Spinal cord (tissue), 10 donors: ENCODE results near the gene STARD7. TPM values are rescaled to one million over a fixed set of nuclear protein-coding genes. Genes with fewer than 3 reads are reported as not detected.
A peak's percentile ranks its signal among the peaks of the same experiment; 100 is the strongest.

ENCODE experiments used
- DNase-seq, 6 donors: peaks; one replicate each; pipeline versions ENCODE4 v3.0.0 to v3.0.0-alpha.2; 2013 to 2015; ENCODE audit warnings: low spot score in 6 of 6, low read depth in 4 of 6
- H3K27ac ChIP-seq: one replicate; pipeline ENCODE4 v1.5.1; 2013; ENCODE audit warnings: low read depth, low read length, control low read depth
- H3K27me3 ChIP-seq: one replicate; pipeline ENCODE4 v1.6.1; 2013; ENCODE audit warnings: low read length; ENCODE audit not compliant: control insufficient read depth, insufficient read depth
- H3K36me3 ChIP-seq: one replicate; pipeline ENCODE4 v1.6.1; 2013; ENCODE audit warnings: low read length; ENCODE audit not compliant: control insufficient read depth, insufficient read depth
- H3K4me1 ChIP-seq: one replicate; pipeline ENCODE4 v1.6.1; 2013; ENCODE audit warnings: low read length; ENCODE audit not compliant: control insufficient read depth, insufficient read depth
- H3K4me3 ChIP-seq: one replicate; pipeline ENCODE4 v1.5.1; 2013; ENCODE audit warnings: low read depth, low read length, control low read depth
- H3K9me3 ChIP-seq: one replicate; pipeline ENCODE4 v1.6.1; 2013; ENCODE audit warnings: low read length; ENCODE audit not compliant: control insufficient read depth, insufficient read depth
- WGBS: methylation state at CpG from one replicate; pipeline ENCODE4 v1.1.5; 2013; ENCODE audit warnings: missing lambda C conversion rate; ENCODE audit not compliant: insufficient coverage; 5-methylcytosine and 5-hydroxymethylcytosine counted together
- polyA plus RNA-seq, 2 donors: library from polyadenylated mRNA; unstranded; fragments of 120-200 nt; gene quantifications; one replicate each; pipeline ENCODE4 v1.2.1, GENCODE V29; 2013; ENCODE audit not compliant: insufficient read length in 2 of 2
- total RNA-seq, 2 donors: library from RNA; depleted of rRNA in 1 of 2; stranded (reverse); fragments of 120-200 nt in 1 of 2; fragments of >200 nt in 1 of 2; gene quantifications; one replicate each; pipeline versions ENCODE4 v1.2.3 to v1.2.4, GENCODE V29; 2013 to 2014
- donor health status: healthy.

Gene STARD7
- total and polyA plus RNA-seq, 4 donors: 133 to 162 (median 147) TPM

- 83% methylated on average over 9 of the region's 9 CpGs for WGBS
- Histone ChIP-seq H3K36me3 (peaks cover 40% of the 10 kb centered on the region), H3K27ac (no peak overlapping the region), H3K4me3 (no peak overlapping the region), H3K27me3 (no peaks in the 10 kb centered on the region), H3K9me3 (no peaks in the 10 kb centered on the region), H3K4me1 (peaks cover 5% of the 10 kb centered on the region)
- peak in 1 of 6 donors; percentile 57 for DNase-seq
These were observed 41.0 kb upstream of the STARD7 start for GRCh38 chr2:96249654-96250053.

DNA sequence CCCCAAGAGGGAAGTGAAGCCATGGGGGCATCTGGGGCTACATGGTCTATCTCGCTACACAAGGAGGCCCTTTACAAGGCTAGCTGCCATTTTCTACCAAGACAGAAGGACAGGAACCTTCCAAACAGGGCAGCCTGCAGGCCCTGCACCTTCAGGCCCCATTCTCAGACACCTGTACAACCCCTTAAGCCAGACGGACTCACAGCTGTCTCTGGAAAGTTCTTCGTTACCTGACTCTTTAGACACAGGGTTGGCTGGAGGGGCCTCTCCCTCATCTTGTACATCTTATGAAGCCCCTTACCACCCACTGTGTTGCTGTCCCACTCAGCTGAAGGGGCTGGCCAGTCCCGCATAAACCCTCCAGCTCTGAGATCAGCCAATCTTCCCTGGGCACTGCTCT is 40.0 kb upstream of the STARD7 start:
- 96% methylated on average over 3 of the region's 4 CpGs for WGBS
- peaks cover 29% of the 10 kb centered on the region for H3K36me3 ChIP-seq
- no peak for DNase-seq
- H3K27ac ChIP-seq: no peak overlapping the region
- no peaks in the 10 kb centered on the region for H3K9me3 ChIP-seq
- H3K27me3 ChIP-seq: no peaks in the 10 kb centered on the region
- H3K4me3 ChIP-seq: no peak overlapping the region
- peaks cover 5% of the 10 kb centered on the region for H3K4me1 ChIP-seq

GRCh38 chr2:96247896-96248295 is 39.3 kb upstream of the STARD7 start:
- no peak overlapping the region for H3K4me3 ChIP-seq
- no peaks in the 10 kb centered on the region for H3K9me3 ChIP-seq
- H3K27me3 ChIP-seq: no peaks in the 10 kb centered on the region
- no peak for DNase-seq
- 84% methylated on average over 5 of the region's 5 CpGs for WGBS
- no peak overlapping the region for H3K27ac ChIP-seq
- H3K4me1 ChIP-seq: peaks cover 5% of the 10 kb centered on the region
- peaks cover 22% of the 10 kb centered on the region for H3K36me3 ChIP-seq

- H3K36me3 ChIP-seq: peaks cover 13% of the 10 kb centered on the region
- no peaks in the 10 kb centered on the region for H3K9me3 ChIP-seq
- no peak for DNase-seq
- 76% methylated on average over 2 of the region's 3 CpGs for WGBS
- H3K27ac ChIP-seq: no peak overlapping the region
- peaks cover 5% of the 10 kb centered on the region for H3K4me1 ChIP-seq
- no peaks in the 10 kb centered on the region for H3K27me3 ChIP-seq
- H3K4me3 ChIP-seq: no peak overlapping the region
These were observed 38.4 kb upstream of the STARD7 start for GRCh38 chr2:96247009-96247408.

DNA sequence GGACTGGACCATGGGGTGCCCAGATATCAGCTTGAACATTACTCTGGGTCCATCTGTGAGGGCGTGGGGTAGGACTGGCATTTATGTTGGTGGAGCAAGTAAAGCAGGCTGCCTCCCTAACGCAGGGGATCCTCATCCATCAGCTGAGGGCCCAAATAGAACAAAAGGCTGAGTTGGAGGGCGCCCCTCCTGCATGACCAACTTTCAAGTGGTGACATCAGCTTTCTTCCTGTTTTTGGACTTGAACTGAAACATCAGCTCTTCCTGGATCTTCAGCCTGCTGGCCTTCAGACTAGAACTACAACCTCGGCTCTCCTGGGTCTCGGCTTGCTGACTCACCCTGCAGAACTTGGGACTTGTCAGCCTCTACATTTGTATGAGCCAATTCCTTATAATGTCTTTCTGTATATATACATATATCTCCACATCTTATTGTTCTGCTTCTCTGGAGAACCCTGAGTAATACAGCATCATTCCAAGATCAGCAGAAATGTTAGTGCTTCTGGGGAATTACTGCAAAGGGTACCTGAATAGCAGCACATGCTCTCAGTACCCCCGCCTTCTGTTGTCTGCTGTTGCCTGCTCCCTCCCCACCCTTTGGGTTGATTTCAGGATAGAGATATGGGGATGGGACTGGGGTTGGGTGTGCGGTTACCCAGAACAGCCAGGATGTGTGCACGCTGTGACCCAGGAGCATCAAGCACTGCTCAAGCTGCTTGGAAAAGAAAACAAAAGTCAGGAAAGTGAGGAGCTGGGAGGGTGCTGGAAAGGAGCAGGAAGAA is 37.2 kb upstream of the STARD7 start:
- no peaks in the 10 kb centered on the region for H3K4me1 ChIP-seq
- WGBS: 90% methylated on average over 5 of the region's 8 CpGs
- no peaks in the 10 kb centered on the region for H3K27me3 ChIP-seq
- no peaks in the 10 kb centered on the region for H3K9me3 ChIP-seq
- no peak for DNase-seq
- peaks cover 6% of the 10 kb centered on the region for H3K36me3 ChIP-seq
- no peak overlapping the region for H3K27ac ChIP-seq
- H3K4me3 ChIP-seq: no peak overlapping the region

DNA sequence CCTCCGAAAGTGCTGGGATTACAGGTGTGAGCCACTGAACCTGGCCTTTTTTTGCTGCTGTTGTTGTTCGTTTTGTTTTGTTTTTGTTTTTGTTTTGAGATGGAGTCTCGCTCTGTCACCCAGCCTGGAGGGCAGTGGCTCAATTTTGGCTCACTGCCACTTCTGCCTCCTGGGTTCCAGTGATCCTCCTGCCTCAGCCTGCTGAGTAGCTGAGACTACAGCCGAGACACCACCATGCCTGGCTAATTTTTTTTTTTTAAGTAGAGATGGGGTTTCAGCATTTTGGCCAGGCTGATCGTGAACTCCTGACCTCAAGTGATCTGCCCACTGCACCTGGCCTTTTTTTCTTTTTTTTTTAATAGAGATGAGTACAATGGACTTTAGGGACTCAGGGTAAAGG is 35.2 kb upstream of the STARD7 start:
- H3K27ac ChIP-seq: no peak overlapping the region
- H3K4me3 ChIP-seq: no peak overlapping the region
- no peaks in the 10 kb centered on the region for H3K9me3 ChIP-seq
- no peaks in the 10 kb centered on the region for H3K27me3 ChIP-seq
- peaks cover 7% of the 10 kb centered on the region for H3K36me3 ChIP-seq
- WGBS: 93% methylated on average over 3 of the region's 5 CpGs
- DNase-seq: no peak
- no peaks in the 10 kb centered on the region for H3K4me1 ChIP-seq

DNA sequence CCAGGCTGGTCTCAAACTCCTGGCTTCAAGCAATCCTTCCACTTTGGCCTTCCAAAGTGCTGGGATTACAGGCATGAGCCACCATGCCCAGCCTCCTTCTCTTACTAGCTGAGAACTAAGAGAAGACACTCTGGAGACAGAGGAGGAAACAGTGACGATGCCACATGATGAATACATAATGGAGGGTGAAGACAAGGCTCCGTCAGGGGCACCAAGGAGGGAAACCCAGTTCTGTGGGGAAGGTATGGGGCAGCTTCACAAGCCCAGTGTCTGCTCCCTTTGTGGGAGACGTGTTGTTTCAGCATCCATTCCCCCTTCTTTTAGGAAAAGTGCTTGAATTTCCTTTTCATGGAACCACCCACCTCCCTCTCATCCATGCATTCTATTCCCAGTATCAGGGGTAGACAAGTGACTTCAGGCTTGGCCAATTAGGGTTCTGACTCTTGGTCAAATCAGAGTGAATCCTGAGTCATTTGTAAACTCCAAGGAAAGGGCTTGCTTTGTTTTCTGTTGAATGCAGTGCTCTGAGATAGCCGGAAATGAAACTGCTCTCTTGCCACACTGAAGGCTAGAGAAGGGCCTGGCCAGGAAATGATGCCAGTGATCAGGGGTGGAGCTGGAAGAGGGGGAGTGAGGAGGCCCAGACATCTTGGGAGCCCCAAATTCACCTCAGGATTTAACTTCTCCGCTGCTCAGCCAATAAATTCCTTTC is 33.4 kb upstream of the STARD7 start:
- WGBS: 44% methylated on average over 3 of the region's 5 CpGs
- Histone ChIP-seq H3K27ac (peak overlapping the region; percentile 42), H3K36me3 (peaks cover 7% of the 10 kb centered on the region), H3K4me3 (no peak overlapping the region), H3K9me3 (no peaks in the 10 kb centered on the region), H3K4me1 (no peaks in the 10 kb centered on the region), H3K27me3 (no peaks in the 10 kb centered on the region)
- no peak for DNase-seq

- 69% methylated on average over 2 of the region's 2 CpGs for WGBS
- Histone ChIP-seq H3K27me3 (no peaks in the 10 kb centered on the region), H3K27ac (no peak overlapping the region), H3K4me3 (no peak overlapping the region), H3K4me1 (no peaks in the 10 kb centered on the region), H3K36me3 (peaks cover 7% of the 10 kb centered on the region), H3K9me3 (no peaks in the 10 kb centered on the region)
- no peak for DNase-seq
These were observed 32.6 kb upstream of the STARD7 start for GRCh38 chr2:96241227-96241626.

DNA sequence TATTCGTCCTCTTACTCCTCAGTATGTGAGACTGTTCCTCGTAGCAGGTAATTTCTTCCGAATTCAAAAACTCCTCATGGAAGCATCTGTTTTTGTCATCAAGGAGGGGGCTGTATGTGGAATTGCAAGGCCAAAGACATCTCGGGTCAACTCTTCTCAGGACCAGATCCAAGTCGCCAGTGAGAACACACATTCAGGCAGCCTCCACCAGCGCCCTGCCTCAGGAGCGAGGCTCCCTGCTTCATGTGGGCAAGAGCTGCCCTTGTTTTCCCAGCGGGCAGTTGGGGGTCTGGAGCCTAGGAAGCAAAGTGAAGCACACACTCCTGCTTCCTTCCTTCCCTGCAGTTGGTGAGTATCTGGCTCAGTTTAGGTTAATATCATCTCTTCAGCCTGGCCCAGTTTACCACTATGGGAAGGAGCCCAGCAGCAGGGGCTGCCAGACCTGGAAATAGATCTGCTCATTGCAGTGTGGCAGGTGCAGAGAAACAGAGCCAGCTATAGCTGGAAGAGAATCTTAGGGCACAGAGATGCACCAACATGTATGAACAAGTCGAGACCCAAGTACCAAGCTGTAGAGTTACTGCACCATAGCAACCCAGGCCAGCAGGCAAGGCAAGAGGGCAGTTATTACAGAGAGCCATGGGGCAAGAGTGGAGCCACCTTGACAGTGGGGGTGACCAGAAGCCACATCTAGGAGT is 31.9 kb upstream of the STARD7 start:
- Histone ChIP-seq H3K27me3 (no peaks in the 10 kb centered on the region), H3K9me3 (no peaks in the 10 kb centered on the region), H3K36me3 (peaks cover 7% of the 10 kb centered on the region), H3K27ac (no peak overlapping the region), H3K4me3 (no peak overlapping the region), H3K4me1 (no peaks in the 10 kb centered on the region)
- DNase-seq: peak in 2 of 6 donors; percentile 11 to 45
- 90% methylated on average over 4 of the region's 9 CpGs for WGBS
